GM23248 (cell line): Measurements from ENCODE around the gene IGFL3. TPM values are rescaled to one million over a fixed set of nuclear protein-coding genes. Genes with fewer than 3 reads are reported as not detected.
"Not testable (repeated sequence)": the region's sequence is repeated elsewhere in the genome, so short reads cannot be mapped to it uniquely, and the experiment has no call there.

Experiments
- DNase-seq: peaks from one replicate; pipeline ENCODE4 v3.0.0-alpha.2; 2015
- H2AFZ ChIP-seq: fragments of 200-600 bp; sonication (generic); 2 replicates; pipeline ENCODE4 v1.6.1; 2016; ENCODE audit warnings: antibody characterized with exemption
- H3F3A ChIP-seq: fragments of 200-600 bp; sonication (generic); 2 replicates; pipeline ENCODE4 v1.6.1; 2016; ENCODE audit warnings: mild to moderate bottlenecking, antibody characterized with exemption, mixed run types; ENCODE audit not compliant: insufficient read depth
- H3K27ac ChIP-seq: fragments of 200-600 bp; sonication (generic); 2 replicates; pipeline ENCODE4 v1.5.1; 2016; ENCODE audit warnings: mild to moderate bottlenecking
- H3K27me3 ChIP-seq: fragments of 200-600 bp; sonication (generic); replicated peaks from 2 replicates; pipeline ENCODE4 v1.6.1; 2016; ENCODE audit warnings: mild to moderate bottlenecking; ENCODE audit not compliant: insufficient read depth
- H3K36me3 ChIP-seq: fragments of 200-600 bp; sonication (generic); 2 replicates; pipeline ENCODE4 v1.6.1; 2016; ENCODE audit warnings: low read depth, mild to moderate bottlenecking
- H3K4me1 ChIP-seq: fragments of 200-600 bp; sonication (generic); 2 replicates; pipeline ENCODE4 v1.6.1; 2016; ENCODE audit warnings: mild to moderate bottlenecking; ENCODE audit not compliant: insufficient read depth
- H3K4me2 ChIP-seq: fragments of 200-600 bp; sonication (generic); one replicate; pipeline ENCODE4 v1.6.1; 2016; ENCODE audit warnings: mild to moderate bottlenecking; ENCODE audit not compliant: unreplicated experiment
- H3K4me3 ChIP-seq: fragments of 200-600 bp; sonication (generic); 2 replicates; pipeline ENCODE4 v1.5.1; 2016; ENCODE audit warnings: mild to moderate bottlenecking
- H3K79me2 ChIP-seq: fragments of 200-600 bp; sonication (generic); 2 replicates; pipeline ENCODE4 v1.6.1; 2016; ENCODE audit warnings: mild to moderate bottlenecking; ENCODE audit not compliant: insufficient read depth
- H3K9ac ChIP-seq: fragments of 200-600 bp; sonication (generic); 2 replicates; pipeline ENCODE4 v1.6.1; 2016; ENCODE audit warnings: mild to moderate bottlenecking
- H3K9me2 ChIP-seq: fragments of 200-600 bp; sonication (generic); 2 replicates; pipeline ENCODE4 v1.6.1; 2016; ENCODE audit warnings: mixed run types, mild to moderate bottlenecking, moderate library complexity; ENCODE audit not compliant: insufficient read depth
- H3K9me3 ChIP-seq: fragments of 200-600 bp; sonication (generic); one replicate; pipeline ENCODE4 v1.6.1; 2017; ENCODE audit warnings: low read depth
- H4K20me1 ChIP-seq: fragments of 200-600 bp; sonication (generic); 2 replicates; pipeline ENCODE4 v1.6.0; 2016; ENCODE audit not compliant: insufficient read depth
- EZH2 ChIP-seq: fragments of 200-600 bp; sonication (generic); IDR thresholded peaks from 2 replicates; pipeline ENCODE4 v1.6.1; 2018; ENCODE audit warnings: antibody characterized with exemption, mild to moderate bottlenecking; ENCODE audit not compliant: insufficient read depth, poor library complexity, severe bottlenecking
- EZH2phosphoT487 ChIP-seq: fragments of 200-600 bp; sonication (generic); IDR thresholded peaks from 2 replicates; pipeline ENCODE4 v1.6.1; 2018; ENCODE audit warnings: antibody characterized with exemption, moderate library complexity, mild to moderate bottlenecking, low read depth; ENCODE audit not compliant: insufficient read depth
- WGBS, 2 experiments: methylation state at CpG; one replicate each; pipeline ENCODE4 v1.1.6; 2015 to 2017; ENCODE audit warnings: low lambda C conversion rate in 2 of 2, low coverage in 1 of 2; ENCODE audit errors: missing lambda C conversion rate in 2 of 2; 5-methylcytosine and 5-hydroxymethylcytosine counted together
- in situ Hi-C: fragments of 300-500 bp; cut with MboI; formaldehyde crosslinking; loops from 2 replicates; pipeline ENCODE4 v1.15.0; 2020
- polyA plus RNA-seq: library from polyadenylated mRNA; unstranded; fragments of >200 nt; fragmentation: Nextera tagmentation; extraction: Ambion mirVana; gene quantifications from 2 replicates; pipeline ENCODE4 v1.2.1, GENCODE V29; 2016
- total RNA-seq: library from RNA; depleted of rRNA; stranded (reverse); fragments of >200 nt; shearing (Covaris generic); gene quantifications from 2 replicates; pipeline ENCODE4 v1.2.3, GENCODE V29; 2014

Gene IGFL3
- total and polyA plus RNA-seq, 2 experiments from 2014 or later = not detected

- no peaks in the 10 kb centered on the region for H4K20me1 ChIP-seq
- H3K27ac ChIP-seq = no peak overlapping the region
- H3K4me3 ChIP-seq = no peak overlapping the region
- TF ChIP-seq EZH2phosphoT487 = no peak
- TF ChIP-seq EZH2 = no peak
- H3K36me3 ChIP-seq = no peaks in the 10 kb centered on the region
- no peak overlapping the region for H2AFZ ChIP-seq
- peaks cover 34% of the 10 kb centered on the region for H3F3A ChIP-seq
- no peaks in the 10 kb centered on the region for H3K9me3 ChIP-seq
- H3K79me2 ChIP-seq = no peaks in the 10 kb centered on the region
- H3K9ac ChIP-seq = no peak overlapping the region
- WGBS, 2 experiments = 64 to 65% methylated on average over 7 of the region's 7 CpGs
- no peak for DNase-seq
- peaks cover 45% of the 10 kb centered on the region for H3K27me3 ChIP-seq
- in situ Hi-C loops = loop anchor here (5.0 kb wide), 1 partner anchor 52 kb away; no protein-coding TSS in a partner anchor
- H3K4me1 ChIP-seq = peaks cover 21% of the 10 kb centered on the region
- no peaks in the 10 kb centered on the region for H3K9me2 ChIP-seq
- no peak overlapping the region for H3K4me2 ChIP-seq
Observed at GRCh38 chr19:46079576-46079975, 44.9 kb downstream of the IGFL3 start.

- WGBS, 2 experiments = 18 to 23% methylated on average over 17 to 33 of the region's 71 CpGs
- in situ Hi-C loops = loop anchor here (5.0 kb wide), 1 partner anchor 51 kb away; no protein-coding TSS in a partner anchor
- H3K9ac ChIP-seq, H2AFZ ChIP-seq, H4K20me1 ChIP-seq, H3K36me3 ChIP-seq, H3K9me3 ChIP-seq, H3K4me3 ChIP-seq, H3K79me2 ChIP-seq, H3K9me2 ChIP-seq, H3K27ac ChIP-seq, H3K4me2 ChIP-seq: not testable (repeated sequence)
- peaks cover 34% of the 10 kb centered on the region for H3F3A ChIP-seq
- peak; percentile 74 for DNase-seq
- H3K27me3 ChIP-seq = peaks cover 43% of the 10 kb centered on the region
- H3K4me1 ChIP-seq = peaks cover 21% of the 10 kb centered on the region
Observed at GRCh38 chr19:46078573-46079332, 45.7 kb downstream of the IGFL3 start.

- peaks cover 18% of the 10 kb centered on the region for H3K4me1 ChIP-seq
- no peaks in the 10 kb centered on the region for H4K20me1 ChIP-seq
- H3K27ac ChIP-seq = no peak overlapping the region
- H3K9me2 ChIP-seq = no peaks in the 10 kb centered on the region
- in situ Hi-C loops = loop anchor here (5.0 kb wide), 1 partner anchor 50 kb away; no protein-coding TSS in a partner anchor
- no peak overlapping the region for H3K4me3 ChIP-seq
- no peak overlapping the region for H3K9ac ChIP-seq
- no peaks in the 10 kb centered on the region for H3K36me3 ChIP-seq
- H3K27me3 ChIP-seq = peaks cover 51% of the 10 kb centered on the region
- no peak overlapping the region for H2AFZ ChIP-seq
- no peaks in the 10 kb centered on the region for H3K9me3 ChIP-seq
- TF ChIP-seq EZH2phosphoT487 = no peak
- no peak for TF ChIP-seq EZH2
- no peak overlapping the region for H3K4me2 ChIP-seq
- peaks cover 30% of the 10 kb centered on the region for H3F3A ChIP-seq
- 21 to 27% methylated on average over 6 of the region's 6 CpGs for WGBS, 2 experiments
- no peaks in the 10 kb centered on the region for H3K79me2 ChIP-seq
- DNase-seq = no peak
Observed at GRCh38 chr19:46077815-46078167, 46.7 kb downstream of the IGFL3 start.

- 1 to 2% methylated on average over 46 to 50 of the region's 50 CpGs for WGBS, 2 experiments
- Histone ChIP-seq H3K27ac (no peak overlapping the region), H3K27me3 (peaks cover 56% of the 10 kb centered on the region), H3K9me2 (no peaks in the 10 kb centered on the region), H2AFZ (no peak overlapping the region), H4K20me1 (no peaks in the 10 kb centered on the region), H3K9ac (no peak overlapping the region), H3K4me1 (peaks cover 13% of the 10 kb centered on the region), H3K79me2 (no peaks in the 10 kb centered on the region), H3K36me3 (no peaks in the 10 kb centered on the region), H3K4me2 (peak overlapping the region; percentile 26), H3K9me3 (no peaks in the 10 kb centered on the region), H3F3A (peaks cover 25% of the 10 kb centered on the region), H3K4me3 (0 out of 2 replicates have a peak overlapping the region, but pooled peaks have one; percentile 16)
- no peak for TF ChIP-seq EZH2
- no peak for TF ChIP-seq EZH2phosphoT487
- DNase-seq = peak; percentile 90
- in situ Hi-C loops = loop anchor here (5.0 kb wide), 1 partner anchor 50 kb away; no protein-coding TSS in a partner anchor
Observed at GRCh38 chr19:46076951-46077814, 47.3 kb downstream of the IGFL3 start.
